ENCODE data around the gene RETN.
A peak's percentile ranks its signal among the peaks of the same experiment; 100 is the strongest.

Gene RETN

DNA sequence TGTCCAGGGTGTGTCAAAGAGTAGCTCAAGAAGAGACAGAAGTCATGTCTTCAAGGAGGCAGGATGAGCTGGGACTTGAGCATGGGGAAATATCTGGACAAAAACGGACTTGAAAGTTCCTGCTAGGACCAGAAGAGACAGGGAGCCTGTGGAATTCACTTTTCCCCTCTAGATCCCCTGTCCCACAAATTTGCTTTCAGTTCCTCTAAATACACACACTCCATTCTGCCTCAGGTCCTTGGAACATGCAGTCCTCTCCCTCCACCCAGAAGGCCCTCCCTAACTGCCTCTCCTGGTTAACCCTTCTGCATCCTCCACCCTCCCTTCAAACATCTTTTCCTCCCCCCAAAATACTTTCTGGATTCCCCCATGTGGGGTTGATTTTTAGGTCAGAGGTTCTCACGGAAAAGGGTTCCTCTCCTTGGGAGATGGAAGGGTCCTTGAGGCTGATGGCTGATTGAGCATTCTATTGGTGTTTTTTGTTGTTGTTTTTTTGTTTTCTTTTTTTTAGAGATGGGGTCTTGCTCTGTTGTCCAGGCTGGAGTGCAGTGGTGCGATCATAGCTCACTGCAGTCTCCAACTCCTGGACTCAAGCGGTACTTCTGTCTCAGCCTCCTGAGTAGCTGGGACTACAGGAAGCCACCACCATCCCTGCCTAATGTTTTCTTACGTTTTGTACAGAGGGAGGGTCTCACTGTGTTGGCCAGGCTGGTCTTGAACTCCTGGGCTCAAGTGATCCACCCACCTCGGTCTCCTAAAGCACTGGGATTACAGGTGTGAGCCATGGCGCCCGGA, 6.9 kb upstream of the RETN start:
- no peak for DNase-seq

DNA sequence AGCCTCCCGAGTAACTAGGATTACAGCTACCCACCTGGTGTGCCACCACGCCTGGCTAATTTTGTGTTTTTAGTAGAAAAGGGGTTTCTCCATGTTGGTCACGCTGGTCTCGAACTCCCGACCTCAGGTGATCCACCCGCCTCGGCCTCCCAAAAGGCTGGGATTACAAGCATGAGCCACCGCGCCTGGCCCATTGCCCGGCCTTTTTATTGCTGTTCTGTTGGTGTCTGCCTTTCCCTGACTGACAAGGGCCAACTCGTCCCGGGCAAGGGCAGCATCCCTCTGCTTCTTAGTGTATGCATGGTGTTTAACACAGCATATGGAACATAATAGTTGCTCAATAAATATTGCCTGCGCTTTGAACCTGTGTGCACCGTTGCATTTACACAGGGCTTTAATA, 6.2 kb upstream of the RETN start:
- DNase-seq, result no peak

DNA sequence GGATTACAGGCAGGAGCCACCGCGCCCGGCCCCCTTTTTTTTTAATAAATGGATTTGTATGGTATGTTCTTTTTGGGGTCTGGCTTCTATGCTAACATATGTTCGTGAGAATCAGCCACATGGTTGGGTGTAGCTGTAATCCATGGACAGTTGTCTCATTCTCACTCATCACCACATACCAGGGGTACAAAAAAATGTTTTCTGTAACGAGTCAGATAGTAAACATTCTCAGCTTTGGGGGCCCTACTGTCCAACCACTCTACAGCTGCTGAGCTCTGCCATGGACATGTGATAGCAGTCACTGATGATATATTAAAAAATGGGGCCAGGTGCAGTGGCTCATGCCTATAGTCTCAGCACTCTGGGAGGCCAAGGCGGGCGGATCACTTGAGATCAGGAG, 5.1 kb upstream of the RETN start:
- DNase-seq, result no peak

DNA sequence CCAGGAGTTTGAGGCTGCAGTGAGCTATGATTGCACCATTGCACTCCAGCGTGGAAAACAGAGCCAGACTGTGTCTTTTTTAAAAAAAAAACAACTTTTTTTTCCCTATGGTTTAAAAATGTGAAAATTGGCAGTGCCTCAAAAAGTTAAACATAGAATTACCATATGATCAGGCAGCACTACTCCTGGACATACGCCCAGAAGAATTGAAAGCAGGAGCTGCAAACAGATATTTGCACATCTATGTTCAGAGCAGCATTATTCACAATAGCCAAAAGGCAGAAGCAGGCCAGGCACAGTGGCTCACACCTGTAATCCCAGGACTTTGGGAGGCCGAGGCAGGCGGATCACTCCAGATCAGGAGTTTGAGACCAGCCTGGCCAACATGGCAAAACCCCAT, 3.8 kb upstream of the RETN start:
- DNase-seq, result no peak

DNA sequence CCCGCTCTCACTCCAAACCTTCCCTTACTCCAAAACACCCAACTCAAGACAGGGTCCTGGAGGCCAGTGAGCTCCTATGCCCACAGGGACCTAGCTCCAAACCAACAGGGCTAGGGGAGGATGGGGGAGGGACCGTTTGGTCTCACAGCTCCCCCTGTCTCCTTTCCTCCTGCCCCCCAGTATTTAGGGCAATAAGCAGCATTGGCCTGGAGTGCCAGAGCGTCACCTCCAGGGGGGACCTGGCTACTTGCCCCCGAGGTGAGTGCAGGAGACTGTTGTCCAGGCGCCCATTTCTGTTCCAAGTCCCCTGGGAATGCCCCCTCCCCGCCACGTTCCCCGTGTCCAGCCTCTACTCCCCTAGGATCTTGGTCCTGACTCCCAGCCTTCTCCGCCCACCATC, 792 bp downstream of the RETN start:
- no peak for DNase-seq

DNA sequence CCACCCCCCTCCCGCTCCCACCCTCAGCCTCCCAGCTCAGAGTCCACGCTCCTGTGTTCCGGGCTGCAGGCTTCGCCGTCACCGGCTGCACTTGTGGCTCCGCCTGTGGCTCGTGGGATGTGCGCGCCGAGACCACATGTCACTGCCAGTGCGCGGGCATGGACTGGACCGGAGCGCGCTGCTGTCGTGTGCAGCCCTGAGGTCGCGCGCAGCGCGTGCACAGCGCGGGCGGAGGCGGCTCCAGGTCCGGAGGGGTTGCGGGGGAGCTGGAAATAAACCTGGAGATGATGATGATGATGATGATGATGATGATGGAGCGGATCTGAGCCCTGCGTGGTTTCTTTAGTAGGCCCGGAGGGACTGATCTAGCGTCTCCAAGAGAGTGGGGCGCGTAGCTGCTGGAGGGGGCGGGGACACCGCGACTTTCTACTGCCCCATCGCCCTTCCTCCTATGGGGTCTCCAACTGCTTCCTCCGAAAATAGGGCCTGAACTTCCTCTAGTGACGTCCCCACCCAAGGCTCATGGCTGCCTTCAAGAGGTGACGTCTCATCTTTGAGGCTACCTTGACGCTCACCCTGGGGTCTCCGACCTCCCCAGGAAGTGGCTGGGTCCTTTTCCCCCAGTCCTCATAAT, 1.4 kb downstream of the RETN start:
- DNase-seq, result no peak

DNA sequence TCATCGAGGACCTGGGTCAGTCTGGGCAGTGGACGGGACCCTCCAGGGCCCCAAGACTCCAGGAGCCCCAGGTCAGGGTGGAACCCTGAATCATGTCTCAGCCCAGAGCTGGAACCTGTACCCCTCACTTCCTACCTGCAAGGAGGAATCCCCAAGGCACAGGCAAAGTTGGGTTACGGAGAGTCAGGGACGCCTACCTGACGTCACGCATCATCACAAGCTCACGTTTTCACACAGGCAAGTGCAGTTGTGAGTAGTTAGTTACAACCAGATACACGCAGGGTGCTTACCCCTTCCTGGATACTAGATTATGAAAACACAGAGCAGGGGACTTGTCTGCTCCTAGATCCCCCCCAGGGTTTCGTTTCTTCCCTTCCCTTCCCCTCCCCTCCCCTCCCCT, 1.9 kb downstream of the RETN start:
- DNase-seq, result no peak

DNA sequence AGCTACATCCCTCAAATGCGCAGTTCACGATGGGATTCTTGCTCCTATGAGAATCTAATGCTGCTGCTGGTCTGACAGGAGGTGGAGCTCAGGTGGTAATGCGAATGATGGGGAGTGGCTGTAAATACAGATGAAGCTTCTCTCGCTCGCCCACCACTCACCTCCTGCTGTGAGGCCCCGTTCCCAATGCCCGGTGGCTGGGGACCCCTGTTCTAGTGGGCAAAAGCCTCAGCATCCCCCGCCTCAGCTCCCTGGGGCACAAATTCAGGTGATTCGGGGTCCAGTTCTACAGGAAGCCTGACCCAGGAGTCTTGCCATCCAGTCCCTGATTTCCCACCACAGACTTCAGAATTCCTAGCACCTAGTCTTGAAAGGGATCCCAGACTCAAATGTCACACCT, 3.7 kb downstream of the RETN start:
- no peak for DNase-seq

DNA sequence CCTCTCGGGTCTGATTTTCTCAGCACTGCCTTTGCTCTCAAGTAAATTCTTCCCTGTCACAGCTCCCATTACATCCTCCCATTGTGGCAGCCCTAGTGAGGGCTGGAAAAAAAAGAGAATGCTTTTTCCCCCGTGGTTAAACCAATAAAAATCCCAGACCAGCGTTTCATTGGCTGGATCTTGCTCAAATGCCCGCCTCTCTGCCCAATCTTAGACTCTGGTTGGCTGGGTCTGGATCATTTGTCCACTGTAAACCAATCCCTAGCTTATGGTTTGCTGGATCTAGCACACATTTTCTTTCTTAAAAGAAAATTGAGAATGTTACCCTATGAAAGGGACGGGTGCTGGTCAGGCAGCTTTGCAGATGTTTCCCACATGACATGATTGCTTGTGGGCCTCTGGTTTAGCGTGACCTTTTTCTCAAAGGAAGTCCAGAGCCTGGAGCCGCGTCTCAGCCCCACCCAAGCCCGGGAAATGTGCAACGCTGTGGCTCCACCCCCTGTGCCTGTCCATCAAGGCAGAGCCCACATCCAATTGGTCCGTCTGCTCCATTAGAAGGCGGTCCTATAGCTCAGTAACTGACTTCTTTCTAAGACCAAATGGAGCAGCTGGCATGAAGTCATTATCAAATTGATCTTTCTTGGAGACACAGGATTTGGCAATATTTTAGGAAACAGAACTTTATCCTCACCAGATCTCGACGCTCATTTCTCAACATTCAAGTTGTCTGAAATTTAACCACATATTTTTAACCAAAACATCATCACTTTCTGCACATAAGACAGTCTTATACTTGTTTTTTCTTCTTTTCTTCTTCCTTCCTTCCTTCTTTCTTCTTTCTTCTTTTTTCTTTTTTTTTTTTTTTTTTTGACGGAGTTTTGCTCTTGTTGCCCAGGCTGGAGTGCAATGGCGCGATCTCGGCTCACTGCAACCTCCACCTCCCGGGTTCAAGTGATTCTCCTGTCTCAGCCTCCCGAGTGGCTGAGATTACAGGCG, 5.5 kb downstream of the RETN start:
- DNase-seq, result peak; percentile 26

DNA sequence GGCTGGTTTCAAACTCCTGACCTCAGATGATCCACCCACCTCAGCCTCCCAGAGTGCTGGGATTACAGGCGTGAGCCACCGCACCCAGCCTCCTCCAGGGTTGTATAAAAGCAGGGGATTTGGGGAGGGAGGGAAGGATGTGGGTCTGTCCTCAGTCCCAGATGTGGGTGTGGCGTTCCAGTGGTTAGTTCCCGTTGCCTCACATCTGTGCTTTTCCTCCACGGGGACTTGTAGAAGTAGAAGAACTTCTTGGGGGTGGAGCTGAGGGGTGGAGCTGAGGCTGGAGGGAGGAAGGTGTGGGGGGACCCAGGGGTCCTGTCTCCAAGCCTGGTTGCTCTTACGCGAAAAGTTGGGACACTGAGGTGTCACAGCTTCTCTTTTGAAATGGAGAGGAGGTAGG, 7.5 kb downstream of the RETN start:
- DNase-seq, result no peak

DNA sequence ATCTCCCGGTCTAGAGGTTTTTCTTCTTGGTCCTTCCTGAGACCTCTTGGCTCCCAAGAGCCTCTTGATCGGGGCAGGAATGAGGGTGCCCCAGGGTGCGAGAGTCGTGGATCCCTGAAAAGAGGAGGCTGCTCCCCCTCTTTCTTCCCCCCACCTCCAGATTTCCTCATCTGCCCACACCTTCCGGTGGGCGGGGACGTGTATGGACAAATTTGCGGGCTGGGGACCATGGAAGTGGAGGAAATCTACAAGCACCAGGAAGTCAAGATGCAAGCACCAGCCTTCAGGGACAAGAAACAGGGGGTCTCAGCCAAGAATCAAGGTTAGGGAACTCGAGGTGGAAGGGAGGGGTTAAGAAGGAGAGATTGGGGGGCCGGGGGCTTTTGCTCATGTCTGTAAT, 8.0 kb downstream of the RETN start, which contains the start of gene MCEMP1:
Gene MCEMP1 (plus strand): TSS at position 237 of the 400 bp plus-strand sequence. CDS start 31 bp downstream, at position 268.
- DNase-seq, result no peak

DNA sequence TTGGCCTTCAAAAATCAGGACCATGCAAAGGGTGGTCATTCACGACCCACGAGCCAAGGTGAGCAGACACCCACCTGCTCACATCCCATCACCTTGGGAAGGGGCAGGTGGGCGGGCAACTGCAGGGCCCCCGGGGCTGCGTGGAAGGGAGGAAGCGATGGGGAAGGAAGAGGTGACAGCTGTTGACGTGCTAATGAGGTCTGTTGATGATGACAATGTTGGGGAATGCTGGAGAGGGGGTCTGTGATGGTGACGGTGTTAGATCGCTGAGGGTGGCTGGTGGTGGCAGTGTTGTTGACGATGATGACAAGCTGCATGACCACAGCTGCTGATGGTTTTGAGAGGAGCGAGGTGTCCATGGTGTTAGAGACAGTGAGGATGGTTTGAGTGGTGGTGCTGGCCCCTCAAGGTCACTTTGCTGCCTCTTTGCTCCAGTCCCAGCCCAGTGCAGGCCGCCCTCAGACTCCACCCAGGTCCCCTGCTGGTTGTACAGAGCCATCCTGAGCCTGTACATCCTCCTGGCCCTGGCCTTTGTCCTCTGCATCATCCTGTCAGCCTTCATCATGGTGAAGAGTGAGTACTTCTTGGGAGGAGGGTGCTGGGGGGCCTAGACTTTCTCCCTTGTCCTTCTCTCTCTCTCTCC, 8.9 kb downstream of the RETN start:
- no peak for DNase-seq

DNA sequence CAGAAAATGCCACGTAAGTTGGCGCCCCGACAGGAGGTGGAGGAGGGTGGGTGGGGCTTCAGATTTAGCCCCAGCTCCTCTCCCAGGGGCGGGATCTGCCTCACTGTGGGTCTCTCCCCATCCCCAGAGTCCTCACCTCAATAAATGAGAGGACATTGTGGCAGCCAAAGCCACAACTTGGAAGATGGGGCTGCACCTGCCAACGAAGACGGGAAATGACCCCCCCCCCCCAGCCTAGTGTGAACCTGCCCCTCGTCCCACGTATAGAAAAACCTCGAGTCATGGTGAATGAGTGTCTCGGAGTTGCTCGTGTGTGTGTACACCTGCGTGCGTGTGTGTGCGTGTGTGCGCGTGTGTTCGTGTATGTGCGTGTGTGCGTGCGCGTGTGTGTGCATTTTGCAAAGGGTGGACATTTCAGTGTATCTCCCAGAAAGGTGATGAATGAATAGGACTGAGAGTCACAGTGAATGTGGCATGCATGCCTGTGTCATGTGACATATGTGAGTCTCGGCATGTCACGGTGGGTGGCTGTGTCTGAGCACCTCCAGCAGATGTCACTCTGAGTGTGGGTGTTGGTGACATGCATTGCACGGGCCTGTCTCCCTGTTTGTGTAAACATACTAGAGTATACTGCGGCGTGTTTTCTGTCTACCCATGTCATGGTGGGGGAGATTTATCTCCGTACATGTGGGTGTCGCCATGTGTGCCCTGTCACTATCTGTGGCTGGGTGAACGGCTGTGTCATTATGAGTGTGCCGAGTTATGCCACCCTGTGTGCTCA, 10.3 kb downstream of the RETN start:
- DNase-seq, result peak; percentile 28

DNA sequence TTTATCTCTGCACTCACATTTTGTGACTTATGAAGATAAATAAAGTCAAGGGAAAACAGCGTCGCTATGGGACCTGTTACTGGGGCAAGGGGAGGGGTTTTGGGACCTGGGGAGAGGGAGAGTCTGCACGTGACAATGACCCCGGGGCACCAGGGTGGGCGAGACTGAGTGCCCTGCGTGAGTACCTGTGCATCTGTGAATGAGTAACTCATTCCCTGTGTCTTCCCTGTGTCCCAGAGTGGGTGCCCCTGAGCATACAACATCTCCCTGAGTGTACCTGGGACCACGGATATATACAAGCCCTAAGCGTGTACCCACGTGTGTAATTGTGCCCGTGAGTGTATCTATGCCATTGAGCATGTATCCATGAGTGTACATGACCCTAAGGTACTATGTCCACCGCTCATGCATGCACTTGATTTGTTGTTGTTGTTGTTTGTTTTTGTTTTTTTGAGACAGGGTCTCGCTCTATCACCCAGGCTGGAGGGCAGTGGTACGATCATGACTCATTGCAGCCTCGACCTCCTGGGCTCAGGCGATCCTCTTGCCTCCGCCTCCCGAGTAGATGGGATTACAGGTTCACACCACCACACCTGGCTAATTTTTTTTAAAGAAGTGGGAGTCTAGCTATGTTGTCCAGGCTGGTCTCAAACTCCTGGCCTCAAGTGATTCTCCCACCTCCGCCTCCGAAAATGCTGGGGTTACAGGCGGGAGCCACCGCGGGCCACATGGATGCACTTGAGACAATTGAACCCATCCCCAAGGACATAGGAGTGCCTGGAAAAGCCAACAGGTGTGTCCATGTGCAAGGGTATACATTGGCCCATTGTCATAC, 11.1 kb downstream of the RETN start:
- no peak for DNase-seq

DNA sequence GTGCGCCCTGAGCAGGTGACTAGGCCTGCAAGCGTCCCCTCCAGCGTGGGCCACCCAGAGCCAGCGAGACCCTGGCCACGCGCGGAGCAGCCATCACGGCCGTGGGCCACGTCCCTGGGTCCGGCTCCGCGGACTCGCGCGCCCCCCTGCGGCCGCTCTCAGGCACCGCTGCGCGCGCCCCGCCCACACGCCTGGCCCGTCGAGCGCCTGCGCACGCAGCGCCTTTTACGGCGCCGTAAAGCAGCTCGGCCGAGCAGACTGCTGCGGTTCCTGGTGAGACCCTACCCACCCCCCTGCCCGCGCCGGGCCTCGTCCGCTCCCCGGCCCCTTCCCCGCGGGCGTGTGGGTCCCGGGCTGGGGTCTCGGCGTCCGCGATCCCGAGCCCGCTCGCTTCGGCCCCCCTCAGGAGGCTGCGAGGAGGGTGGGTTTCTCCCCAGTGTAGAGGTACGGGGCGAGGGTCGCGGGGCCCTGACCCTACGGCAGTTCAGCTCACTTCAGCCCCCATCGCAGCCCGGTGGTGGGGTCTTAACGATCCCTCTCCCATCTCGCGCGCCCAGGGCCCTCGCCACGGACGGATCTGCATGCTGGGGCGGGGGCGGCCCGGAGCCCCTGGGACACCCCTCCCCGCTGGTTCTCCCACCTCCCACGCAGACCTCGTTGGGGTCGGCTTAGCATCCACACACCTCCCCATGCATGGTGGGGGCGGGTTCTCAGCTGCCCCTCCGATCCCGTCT, 11.9 kb downstream of the RETN start, which contains the start of gene TRAPPC5:
Gene TRAPPC5 (plus strand): TSS at position 228 of the 734 bp plus-strand sequence. CDS start 1,421 bp downstream, outside the sequence.
- DNase-seq, result peak; percentile 17

DNA sequence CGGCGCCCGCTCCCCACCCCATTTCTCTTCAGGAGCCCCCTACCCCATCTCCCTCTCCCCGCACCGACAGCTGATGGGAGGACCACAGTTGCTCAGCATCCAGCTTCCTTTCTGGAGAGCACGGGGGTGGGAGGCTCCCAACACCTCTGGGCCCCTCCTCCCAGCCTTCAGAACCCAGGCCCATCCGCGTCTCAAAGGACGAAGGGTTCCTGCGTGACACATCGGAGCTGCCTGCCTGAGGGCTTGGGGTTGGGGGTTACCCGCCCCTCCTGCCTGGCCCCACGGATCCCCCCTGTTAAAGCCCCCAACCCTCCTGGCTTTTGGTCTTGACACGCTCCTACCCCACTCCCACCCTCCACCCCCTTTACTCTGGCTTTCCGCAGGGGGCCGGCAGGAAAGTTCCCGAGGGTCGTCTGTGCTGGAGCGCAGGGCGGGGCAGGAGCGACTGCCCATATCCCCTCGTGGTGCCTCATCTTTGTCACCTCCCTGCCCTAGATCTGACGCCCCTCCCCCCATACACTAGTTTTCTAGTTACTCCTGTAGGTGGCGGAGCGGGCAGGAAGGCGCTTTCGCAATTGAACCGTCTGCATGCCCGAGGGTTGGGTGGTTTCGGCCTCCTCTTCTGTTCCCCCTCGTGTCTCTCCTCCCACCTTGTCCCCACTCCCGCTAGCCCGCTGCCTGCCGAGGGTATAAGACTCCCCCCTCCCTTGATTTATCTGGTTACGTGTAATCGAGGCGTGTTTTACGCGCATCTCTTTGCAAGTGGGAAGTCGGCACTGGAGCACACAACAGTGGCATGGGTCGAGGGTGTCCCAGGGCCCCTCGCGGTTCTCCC, 12.7 kb downstream of the RETN start:
- peak; percentile 39 for DNase-seq

DNA sequence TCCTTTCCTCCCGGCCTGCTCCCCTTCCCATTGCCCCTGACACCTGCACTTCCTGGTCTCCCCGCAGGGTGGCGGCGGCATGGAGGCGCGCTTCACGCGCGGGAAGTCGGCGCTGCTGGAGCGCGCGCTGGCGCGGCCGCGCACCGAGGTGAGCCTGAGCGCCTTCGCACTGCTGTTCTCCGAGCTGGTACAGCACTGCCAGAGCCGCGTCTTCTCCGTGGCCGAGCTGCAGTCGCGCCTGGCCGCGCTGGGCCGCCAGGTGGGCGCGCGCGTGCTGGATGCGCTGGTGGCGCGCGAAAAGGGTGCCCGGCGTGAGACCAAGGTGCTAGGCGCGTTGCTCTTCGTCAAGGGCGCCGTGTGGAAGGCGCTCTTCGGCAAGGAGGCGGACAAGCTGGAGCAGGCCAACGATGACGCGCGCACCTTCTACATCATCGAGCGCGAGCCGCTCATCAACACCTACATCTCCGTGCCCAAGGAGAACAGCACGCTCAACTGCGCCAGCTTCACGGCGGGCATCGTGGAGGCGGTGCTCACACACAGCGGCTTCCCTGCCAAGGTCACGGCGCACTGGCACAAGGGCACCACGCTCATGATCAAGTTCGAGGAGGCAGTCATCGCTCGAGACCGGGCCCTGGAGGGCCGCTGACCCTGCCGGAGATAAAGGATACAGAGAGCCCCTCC, 13.5 kb downstream of the RETN start:
- no peak for DNase-seq
